HL-60 (cell line): Measurements from ENCODE around the gene SETBP1.

ENCODE experiments used
- POLR2AphosphoS5 ChIP-seq: IDR thresholded peaks from 2 replicates; pipeline ENCODE4 v1.6.1; 2012; ENCODE audit warnings: low read depth
- TF ChIP-seq, protein P1 (sequence below): IDR thresholded peaks from one replicate; pipeline ENCODE4 v1.5.1; 2011; ENCODE audit warnings: low read length, control low read depth, inconsistent platforms; ENCODE audit not compliant: insufficient read depth

DNA sequence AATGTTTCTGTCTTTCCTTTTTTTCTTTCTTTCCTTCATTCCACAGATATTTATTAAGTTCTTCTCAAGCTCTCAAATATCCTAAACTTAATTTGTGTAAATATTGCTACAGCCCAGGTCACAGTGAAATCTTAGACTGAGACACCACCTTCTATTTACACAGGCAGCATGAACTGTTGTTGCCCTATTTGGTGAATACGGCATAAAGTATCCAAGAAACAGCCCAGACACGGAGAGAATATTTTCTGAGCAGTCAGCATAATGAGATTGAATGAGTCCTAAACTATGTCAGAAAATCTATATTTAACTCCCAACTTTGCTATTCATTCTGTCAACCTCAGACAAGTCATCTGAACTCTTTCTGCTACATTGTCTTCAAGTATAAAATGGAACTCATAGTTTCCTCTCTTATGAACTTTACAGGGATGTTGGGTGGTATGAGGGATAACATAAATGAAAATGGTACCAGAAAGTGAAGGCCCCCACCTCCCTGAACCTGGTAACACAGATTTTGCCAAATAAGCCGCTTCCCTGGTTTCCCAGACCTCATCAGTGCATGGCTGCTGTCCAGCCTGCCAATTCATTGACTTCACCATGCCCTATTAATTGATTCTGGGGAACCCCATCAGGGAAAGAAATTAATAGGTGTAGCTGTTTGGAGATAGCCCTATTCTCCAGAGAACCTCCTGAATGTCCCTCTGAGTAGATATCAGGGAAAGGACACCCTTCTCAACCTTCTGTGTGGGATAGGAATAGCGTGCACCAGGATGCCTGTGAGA, 235.9 kb downstream of the SETBP1 start:
- TF ChIP-seq, protein P1, sequence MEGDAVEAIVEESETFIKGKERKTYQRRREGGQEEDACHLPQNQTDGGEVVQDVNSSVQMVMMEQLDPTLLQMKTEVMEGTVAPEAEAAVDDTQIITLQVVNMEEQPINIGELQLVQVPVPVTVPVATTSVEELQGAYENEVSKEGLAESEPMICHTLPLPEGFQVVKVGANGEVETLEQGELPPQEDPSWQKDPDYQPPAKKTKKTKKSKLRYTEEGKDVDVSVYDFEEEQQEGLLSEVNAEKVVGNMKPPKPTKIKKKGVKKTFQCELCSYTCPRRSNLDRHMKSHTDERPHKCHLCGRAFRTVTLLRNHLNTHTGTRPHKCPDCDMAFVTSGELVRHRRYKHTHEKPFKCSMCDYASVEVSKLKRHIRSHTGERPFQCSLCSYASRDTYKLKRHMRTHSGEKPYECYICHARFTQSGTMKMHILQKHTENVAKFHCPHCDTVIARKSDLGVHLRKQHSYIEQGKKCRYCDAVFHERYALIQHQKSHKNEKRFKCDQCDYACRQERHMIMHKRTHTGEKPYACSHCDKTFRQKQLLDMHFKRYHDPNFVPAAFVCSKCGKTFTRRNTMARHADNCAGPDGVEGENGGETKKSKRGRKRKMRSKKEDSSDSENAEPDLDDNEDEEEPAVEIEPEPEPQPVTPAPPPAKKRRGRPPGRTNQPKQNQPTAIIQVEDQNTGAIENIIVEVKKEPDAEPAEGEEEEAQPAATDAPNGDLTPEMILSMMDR: no peak
- no peak for TF ChIP-seq POLR2AphosphoS5
